HG03354 (cell line): Measurements from ENCODE around the gene FBXO38.

Source experiments
- ATAC-seq: cut with Tn5 transposase; IDR thresholded peaks from one replicate; pipeline ENCODE4 v1.9.1; 2021; ENCODE audit warnings: mild to moderate bottlenecking; ENCODE audit not compliant: unreplicated experiment, poor library complexity, severe bottlenecking

Gene FBXO38

GRCh38 chr5:148381906-148382305 is 1.9 kb upstream of the FBXO38 start:
- no peak for ATAC-seq

DNA sequence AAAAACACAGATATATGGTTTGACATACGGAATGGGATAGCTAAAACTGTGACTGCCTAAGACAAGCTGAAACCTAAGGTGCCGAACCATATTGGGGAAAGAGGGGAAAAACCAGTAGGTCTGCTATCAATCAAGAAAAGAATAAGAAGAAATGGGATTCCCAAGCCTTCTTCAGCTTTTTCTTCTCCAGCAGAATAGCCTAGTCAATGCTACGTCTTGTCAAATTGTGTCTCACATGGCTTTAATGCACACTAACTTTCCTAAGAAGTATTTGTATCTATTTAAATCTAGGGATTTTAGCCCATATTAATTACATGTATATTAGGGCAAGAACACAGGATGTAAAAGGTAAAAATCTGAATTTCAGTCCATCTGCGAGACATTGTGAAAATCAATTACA is 797 bp upstream of the FBXO38 start:
- ATAC-seq, result no peak

- peak; percentile 21 for ATAC-seq
These were observed 601 bp downstream of the FBXO38 start for GRCh38 chr5:148384380-148384737.

- ATAC-seq, result no peak
These were observed 1.3 kb downstream of the FBXO38 start for GRCh38 chr5:148385094-148385493.

GRCh38 chr5:148386041-148386440 is 2.3 kb downstream of the FBXO38 start:
- ATAC-seq, result no peak

GRCh38 chr5:148387325-148387724 is 3.6 kb downstream of the FBXO38 start:
- ATAC-seq, result no peak

DNA sequence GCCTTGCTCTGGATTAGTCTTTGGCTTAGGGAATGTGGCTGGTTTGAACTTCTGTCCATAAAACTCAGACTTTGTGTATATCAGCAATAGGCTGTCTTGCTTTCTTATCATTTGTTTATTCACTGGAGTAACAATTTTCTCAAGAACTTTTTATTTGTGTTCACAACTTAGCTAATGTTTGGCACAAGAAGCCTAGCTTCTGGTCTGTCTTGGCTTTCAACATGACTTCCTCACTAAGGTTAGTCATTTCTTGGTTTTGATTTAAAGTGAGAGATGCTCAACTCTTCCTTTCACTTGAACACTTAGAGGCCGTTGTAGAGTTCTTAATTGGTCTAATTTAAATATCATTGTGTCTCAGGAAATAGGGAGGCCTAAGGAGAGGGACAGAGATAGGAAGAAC is 4.9 kb downstream of the FBXO38 start:
- ATAC-seq, result no peak

DNA sequence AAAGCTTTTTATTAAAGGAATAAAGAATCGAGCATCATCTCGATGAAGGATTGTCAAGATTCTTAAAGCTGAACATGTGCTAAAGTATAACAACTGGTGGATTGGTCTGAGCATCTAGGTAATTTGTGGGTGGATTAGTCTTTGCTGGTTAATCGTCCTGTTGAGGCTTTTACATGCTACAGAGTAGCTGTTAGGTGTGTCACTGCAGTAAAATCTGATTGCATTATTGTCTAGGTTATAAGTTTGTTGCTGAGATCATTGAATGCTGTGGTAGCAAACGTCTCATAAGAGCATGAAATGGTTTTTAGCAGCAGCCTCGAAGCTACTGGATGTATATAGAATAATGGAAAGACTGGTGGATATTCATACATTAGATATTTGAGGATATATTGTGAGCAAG is 7.2 kb downstream of the FBXO38 start:
- no peak for ATAC-seq

GRCh38 chr5:148391422-148391821 is 7.7 kb downstream of the FBXO38 start:
- ATAC-seq, result no peak

GRCh38 chr5:148393390-148393741 is 9.6 kb downstream of the FBXO38 start:
- ATAC-seq, result no peak

GRCh38 chr5:148394587-148395019 is 10.8 kb downstream of the FBXO38 start:
- no peak for ATAC-seq

DNA sequence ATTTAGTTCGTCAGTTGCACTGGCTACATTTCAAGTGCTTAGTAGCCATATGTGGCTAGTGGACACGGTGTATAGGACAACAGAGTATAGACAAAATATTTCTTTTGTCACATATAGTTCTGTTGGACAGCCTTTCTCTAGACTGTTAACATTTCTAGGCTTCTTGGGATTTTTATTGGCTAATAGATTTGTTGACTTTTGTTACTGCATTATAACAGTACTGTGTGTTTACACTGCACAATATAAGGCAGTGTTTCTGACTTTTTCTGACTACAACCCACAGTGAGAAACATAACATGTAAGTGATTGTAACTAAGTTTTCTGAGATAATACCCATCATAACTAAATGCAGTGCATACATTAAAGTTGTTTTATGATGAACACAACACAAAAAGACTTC is 11.3 kb downstream of the FBXO38 start:
- no peak for ATAC-seq

DNA sequence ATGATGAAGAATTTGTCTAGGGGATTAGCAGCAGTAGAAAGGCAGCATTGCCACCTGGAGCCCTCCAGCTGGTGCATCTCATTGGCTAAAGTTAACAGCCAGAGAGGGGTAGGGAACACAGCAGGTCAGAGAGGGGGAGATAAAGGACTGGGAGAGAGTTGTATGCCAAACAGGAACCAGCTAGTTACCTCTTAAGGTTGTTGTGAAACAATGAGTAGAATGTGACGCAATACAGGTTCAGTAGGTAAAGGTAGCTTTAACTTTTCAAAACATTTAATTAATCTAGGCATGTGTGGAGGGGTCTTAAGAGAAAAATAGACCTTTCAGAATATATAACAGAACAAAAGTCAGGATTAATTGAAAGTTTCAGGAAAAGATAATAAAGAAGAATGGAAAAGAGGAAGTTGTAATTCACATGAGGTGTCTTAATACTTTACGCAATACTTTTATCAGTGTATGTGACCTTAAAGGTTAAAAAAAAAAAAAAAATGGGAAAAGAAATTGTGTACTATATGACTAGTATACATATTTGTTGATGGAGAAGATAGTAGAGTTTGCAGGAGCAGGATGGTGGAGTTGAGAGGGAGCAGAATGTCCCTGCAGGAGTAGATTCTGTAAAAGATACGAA is 14.3 kb downstream of the FBXO38 start:
- no peak for ATAC-seq

DNA sequence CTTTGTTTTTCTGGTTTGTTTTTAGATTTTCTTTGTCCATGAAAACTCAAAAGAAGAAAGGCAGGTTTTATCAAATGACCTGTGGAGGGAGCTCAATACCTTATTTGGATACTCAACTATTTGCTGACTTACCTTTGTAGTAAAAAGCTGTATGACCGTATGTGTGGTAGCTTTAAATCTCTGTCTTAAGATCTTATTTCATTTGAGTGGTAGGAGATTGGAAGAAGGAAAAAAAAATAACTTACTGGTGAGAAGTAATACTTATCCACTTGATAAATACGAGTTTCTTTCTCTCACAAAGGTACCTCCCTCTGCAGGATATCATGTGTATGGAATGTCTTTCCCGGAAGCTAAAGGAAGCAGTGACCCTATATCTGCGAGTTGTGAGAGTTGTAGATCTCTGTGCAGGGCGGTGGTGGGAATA is 15.0 kb downstream of the FBXO38 start:
- ATAC-seq, result no peak

DNA sequence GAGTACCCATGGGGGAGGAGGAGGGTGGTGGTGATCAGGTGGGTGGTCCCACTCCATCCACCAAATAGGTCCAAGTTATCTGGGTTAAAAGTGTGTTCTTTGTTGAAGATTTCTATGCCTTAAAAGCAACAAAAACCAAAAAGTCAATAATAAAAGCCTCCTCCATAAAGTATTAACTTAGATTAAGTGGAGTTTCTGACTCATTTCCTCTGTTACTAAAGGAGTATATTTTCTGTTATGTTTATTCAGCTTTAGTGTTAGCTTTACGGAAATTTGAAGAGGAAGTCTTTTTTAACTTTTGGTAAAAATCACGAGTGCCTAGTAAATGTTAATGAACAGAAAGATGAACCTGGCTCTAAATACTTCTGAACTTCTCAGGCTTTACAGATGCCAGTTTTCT is 17.8 kb downstream of the FBXO38 start:
- no peak for ATAC-seq

GRCh38 chr5:148403344-148403743 is 19.6 kb downstream of the FBXO38 start:
- peak; percentile 69 for ATAC-seq

- ATAC-seq, result no peak
These were observed 22.6 kb downstream of the FBXO38 start for GRCh38 chr5:148406406-148406805.

GRCh38 chr5:148408092-148408491 is 24.3 kb downstream of the FBXO38 start:
- no peak for ATAC-seq

GRCh38 chr5:148412124-148412523 is 28.4 kb downstream of the FBXO38 start:
- no peak for ATAC-seq

- no peak for ATAC-seq
These were observed 31.1 kb downstream of the FBXO38 start for GRCh38 chr5:148414833-148415232.

DNA sequence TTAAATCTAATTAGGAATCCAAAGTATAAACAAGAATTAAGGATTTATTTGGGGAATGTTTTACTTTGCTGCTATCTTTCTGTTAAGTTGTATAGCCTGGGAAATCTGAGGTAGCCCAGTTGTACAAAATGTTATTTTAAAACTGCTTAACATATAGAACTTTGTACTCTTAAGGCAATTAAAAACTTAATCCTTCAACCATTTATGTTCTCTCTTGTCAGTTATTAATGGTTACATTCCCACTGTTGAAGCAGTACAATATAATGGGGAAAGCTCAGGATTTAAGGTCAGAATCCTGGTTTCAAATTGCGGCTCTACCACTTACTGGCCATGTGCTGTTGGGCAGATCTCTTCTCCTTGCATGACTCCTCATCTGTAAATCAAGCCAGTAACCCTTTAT is 32.7 kb downstream of the FBXO38 start:
- no peak for ATAC-seq

DNA sequence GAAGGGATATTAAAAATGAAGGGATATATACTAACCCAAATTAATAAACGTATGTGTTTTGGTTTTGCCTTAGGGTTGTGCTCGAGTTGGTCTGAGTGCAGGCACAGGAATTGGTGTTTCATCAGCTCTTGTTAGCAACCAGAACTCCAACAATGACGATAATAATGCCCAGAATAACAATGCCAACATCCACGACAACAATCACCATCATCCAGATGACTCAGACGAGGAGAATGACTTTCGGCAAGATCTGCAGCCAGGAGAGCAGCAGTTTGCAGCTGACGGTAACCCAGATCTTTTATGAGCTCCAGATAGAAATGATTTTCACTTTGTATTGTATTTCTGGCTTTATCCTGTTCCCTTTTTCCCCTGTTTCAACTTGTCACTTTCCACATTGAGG is 33.2 kb downstream of the FBXO38 start:
- ATAC-seq, result no peak
